GM12875 (cell line): Measurements from ENCODE around the gene TNFSF9.

Experiments used
- H3K4me3 ChIP-seq: one replicate; pipeline ENCODE4 v1.5.1; 2011; ENCODE audit warnings: low read depth, low read length, control low read depth
- CTCF ChIP-seq: IDR thresholded peaks from 2 replicates; pipeline ENCODE4 v1.5.1; 2011; ENCODE audit warnings: low read depth, mild to moderate bottlenecking, control low read depth, inconsistent platforms, low read length, moderate library complexity, borderline replicate concordance; ENCODE audit not compliant: insufficient read depth

The TNFSF9 gene

GRCh38 chr19:6519289-6519688, 11.5 kb upstream of the TNFSF9 start:
- TF ChIP-seq CTCF, result no peak
- no peak overlapping the region for H3K4me3 ChIP-seq

- no peak for TF ChIP-seq CTCF
- peak overlapping the region; percentile 46 for H3K4me3 ChIP-seq
These were observed 8.8 kb upstream of the TNFSF9 start for GRCh38 chr19:6521718-6522646.

GRCh38 chr19:6522712-6523111, 8.1 kb upstream of the TNFSF9 start:
- H3K4me3 ChIP-seq, result peak overlapping the region; percentile 46
- TF ChIP-seq CTCF, result no peak

- no peak for TF ChIP-seq CTCF
- H3K4me3 ChIP-seq, result no peak overlapping the region
These were observed 6.5 kb upstream of the TNFSF9 start for GRCh38 chr19:6524311-6524710.

- peak overlapping the region; percentile 47 for H3K4me3 ChIP-seq
- no peak for TF ChIP-seq CTCF
These were observed 2.8 kb upstream of the TNFSF9 start for GRCh38 chr19:6527893-6528543.

- no peak for TF ChIP-seq CTCF
- H3K4me3 ChIP-seq, result peak overlapping the region; percentile 33
These were observed 2.2 kb upstream of the TNFSF9 start for GRCh38 chr19:6528544-6529121.

GRCh38 chr19:6529351-6529750, 1.5 kb upstream of the TNFSF9 start:
- H3K4me3 ChIP-seq, result peak overlapping the region; percentile 33

More at GRCh38 chr19:6529351-6529750, 1.5 kb upstream of the TNFSF9 start:
- TF ChIP-seq CTCF, result no peak
